ENCODE measurements around the gene OR4D10. TPM values are rescaled to one million over a fixed set of nuclear protein-coding genes. Genes with fewer than 3 reads are reported as not detected.
"Not testable (repeated sequence)": the region's sequence is repeated elsewhere in the genome, so short reads cannot be mapped to it uniquely, and the experiment has no call there.

Gene OR4D10
- total RNA-seq (2014; rRNA removed; shearing (Covaris generic)) = not detected in 2 replicates

- DNase-seq (ENCODE audit: low spot score) = no peak
Measured at GRCh38 chr11:59473015-59473414, at the start of gene OR4D10. OR4D10 (plus strand) TSS chr11:59473315; CDS start chr11:59477430, 4,115 bp downstream.

- DNase-seq (ENCODE audit: low spot score) = no peak
Measured at GRCh38 chr11:59423835-59424234, 49.3 kb upstream of the OR4D10 start.

GRCh38 chr11:59425131-59425530, 48.0 kb upstream of the OR4D10 start:
- DNase-seq (ENCODE audit: low spot score) = no peak

GRCh38 chr11:59426361-59427067, 46.6 kb upstream of the OR4D10 start, which contains the start of gene OR5A2:
OR5A2 (minus strand) TSS chr11:59426413; CDS start chr11:59422953, 3,460 bp downstream.
- DNase-seq (ENCODE audit: low spot score) = no peak

GRCh38 chr11:59427068-59427382, 46.1 kb upstream of the OR4D10 start:
- no peak for DNase-seq (ENCODE audit: low spot score)

GRCh38 chr11:59429924-59430516, 43.1 kb upstream of the OR4D10 start:
- peak; percentile 14 for DNase-seq (ENCODE audit: low spot score)

- no peak for DNase-seq (ENCODE audit: low spot score)
Measured at GRCh38 chr11:59436169-59436568, 36.9 kb upstream of the OR4D10 start, which contains the start of gene OR5A1. OR5A1 (plus strand) TSS chr11:59436469; CDS start chr11:59443169, 6,700 bp downstream.

- no peak for DNase-seq (ENCODE audit: low spot score)
Measured at GRCh38 chr11:59437770-59438169, 35.3 kb upstream of the OR4D10 start.

GRCh38 chr11:59445624-59446023, 27.5 kb upstream of the OR4D10 start:
- DNase-seq (ENCODE audit: low spot score) = not testable (repeated sequence)

- no peak for DNase-seq (ENCODE audit: low spot score)
Measured at GRCh38 chr11:59448484-59448883, 24.6 kb upstream of the OR4D10 start.

- DNase-seq (ENCODE audit: low spot score) = no peak
Measured at GRCh38 chr11:59456661-59457060, 16.5 kb upstream of the OR4D10 start, which contains the start of gene OR4D6. OR4D6 (plus strand) TSS chr11:59456961; CDS start chr11:59456961, 0 bp downstream.

GRCh38 chr11:59459916-59460315, 13.2 kb upstream of the OR4D10 start:
- no peak for DNase-seq (ENCODE audit: low spot score)

- DNase-seq (ENCODE audit: low spot score) = peak; percentile 68
Measured at GRCh38 chr11:59463190-59463641, 9.9 kb upstream of the OR4D10 start.

- no peak for DNase-seq (ENCODE audit: low spot score)
Measured at GRCh38 chr11:59475176-59475575, 2.1 kb downstream of the OR4D10 start.

GRCh38 chr11:59479906-59480305, 6.8 kb downstream of the OR4D10 start:
- no peak for DNase-seq (ENCODE audit: low spot score)

- DNase-seq (ENCODE audit: low spot score) = no peak
Measured at GRCh38 chr11:59480359-59480758, 7.2 kb downstream of the OR4D10 start.

GRCh38 chr11:59501931-59502330, 28.8 kb downstream of the OR4D10 start:
- DNase-seq (ENCODE audit: low spot score) = no peak

GRCh38 chr11:59503276-59503675, 30.2 kb downstream of the OR4D10 start, which contains the start of gene OR4D11:
OR4D11 (plus strand) TSS chr11:59503576; CDS start chr11:59503576, 0 bp downstream.
- DNase-seq (ENCODE audit: low spot score) = no peak

- DNase-seq (ENCODE audit: low spot score) = peak; percentile 48
Measured at GRCh38 chr11:59510941-59511589, 38.0 kb downstream of the OR4D10 start, which contains the start of gene OR4D9. OR4D9 (plus strand) TSS chr11:59511539; CDS start chr11:59514913, 3,374 bp downstream.

GRCh38 chr11:59511675-59512074, 38.6 kb downstream of the OR4D10 start:
- DNase-seq (ENCODE audit: low spot score) = no peak

- not testable (repeated sequence) for DNase-seq (ENCODE audit: low spot score)
Measured at GRCh38 chr11:59520139-59520538, 47.0 kb downstream of the OR4D10 start.

GRCh38 chr11:59520741-59521140, 47.6 kb downstream of the OR4D10 start:
- DNase-seq (ENCODE audit: low spot score) = no peak
